ENCODE data around the gene BOK.
"Not testable (repeated sequence)": the region's sequence is repeated elsewhere in the genome, so short reads cannot be mapped to it uniquely, and the experiment has no call there.

The BOK gene

GRCh38 chr2:241563981-241564595, 5.5 kb downstream of the BOK start:
- TF ChIP-seq CTCF (IDR thresholded peaks at IDR 0.05; ENCODE audit: low read length, missing control alignments) = no peak
- no peak for DNase-seq (ENCODE audit: low read depth)
- H3K4me3 ChIP-seq (replicated peaks; ENCODE audit: low read depth, low read length) = no peak overlapping the region

- no peak for DNase-seq (ENCODE audit: low read depth)
- H3K4me3 ChIP-seq (replicated peaks; ENCODE audit: low read depth, low read length) = no peak overlapping the region
- TF ChIP-seq CTCF (IDR thresholded peaks at IDR 0.05; ENCODE audit: low read length, missing control alignments) = no peak
Measured at GRCh38 chr2:241564596-241565410, 6.3 kb downstream of the BOK start.

GRCh38 chr2:241565411-241565810, 6.9 kb downstream of the BOK start:
- no peak for DNase-seq (ENCODE audit: low read depth)
- H3K4me3 ChIP-seq (replicated peaks; ENCODE audit: low read depth, low read length) = no peak overlapping the region
- no peak for TF ChIP-seq CTCF (IDR thresholded peaks at IDR 0.05; ENCODE audit: low read length, missing control alignments)

- H3K4me3 ChIP-seq (replicated peaks; ENCODE audit: low read depth, low read length); DNase-seq (ENCODE audit: low read depth): not testable (repeated sequence)
Measured at GRCh38 chr2:241566021-241566420, 7.5 kb downstream of the BOK start.

- TF ChIP-seq CTCF (IDR thresholded peaks at IDR 0.05; ENCODE audit: low read length, missing control alignments) = no peak
- H3K4me3 ChIP-seq (replicated peaks; ENCODE audit: low read depth, low read length) = no peak overlapping the region
- DNase-seq (ENCODE audit: low read depth) = no peak
Measured at GRCh38 chr2:241566468-241566867, 7.9 kb downstream of the BOK start.

GRCh38 chr2:241567266-241567665, 8.7 kb downstream of the BOK start:
- H3K4me3 ChIP-seq (replicated peaks; ENCODE audit: low read depth, low read length); DNase-seq (ENCODE audit: low read depth): not testable (repeated sequence)

- TF ChIP-seq CTCF (IDR thresholded peaks at IDR 0.05; ENCODE audit: low read length, missing control alignments) = no peak
- H3K4me3 ChIP-seq (replicated peaks; ENCODE audit: low read depth, low read length) = no peak overlapping the region
- DNase-seq (ENCODE audit: low read depth) = no peak
Measured at GRCh38 chr2:241567776-241568175, 9.2 kb downstream of the BOK start.

GRCh38 chr2:241568726-241569125, 10.2 kb downstream of the BOK start:
- no peak for TF ChIP-seq CTCF (IDR thresholded peaks at IDR 0.05; ENCODE audit: low read length, missing control alignments)
- H3K4me3 ChIP-seq (replicated peaks; ENCODE audit: low read depth, low read length) = no peak overlapping the region
- no peak for DNase-seq (ENCODE audit: low read depth)
